ENCODE measurements around the gene REPIN1. TPM values are rescaled to one million over a fixed set of nuclear protein-coding genes. Genes with fewer than 3 reads are reported as not detected.
A peak's percentile ranks its signal among the peaks of the same experiment; 100 is the strongest.

The REPIN1 gene
- total RNA-seq, 3 donors from 2014 or later = 151 to 228 (median 202) TPM

DNA sequence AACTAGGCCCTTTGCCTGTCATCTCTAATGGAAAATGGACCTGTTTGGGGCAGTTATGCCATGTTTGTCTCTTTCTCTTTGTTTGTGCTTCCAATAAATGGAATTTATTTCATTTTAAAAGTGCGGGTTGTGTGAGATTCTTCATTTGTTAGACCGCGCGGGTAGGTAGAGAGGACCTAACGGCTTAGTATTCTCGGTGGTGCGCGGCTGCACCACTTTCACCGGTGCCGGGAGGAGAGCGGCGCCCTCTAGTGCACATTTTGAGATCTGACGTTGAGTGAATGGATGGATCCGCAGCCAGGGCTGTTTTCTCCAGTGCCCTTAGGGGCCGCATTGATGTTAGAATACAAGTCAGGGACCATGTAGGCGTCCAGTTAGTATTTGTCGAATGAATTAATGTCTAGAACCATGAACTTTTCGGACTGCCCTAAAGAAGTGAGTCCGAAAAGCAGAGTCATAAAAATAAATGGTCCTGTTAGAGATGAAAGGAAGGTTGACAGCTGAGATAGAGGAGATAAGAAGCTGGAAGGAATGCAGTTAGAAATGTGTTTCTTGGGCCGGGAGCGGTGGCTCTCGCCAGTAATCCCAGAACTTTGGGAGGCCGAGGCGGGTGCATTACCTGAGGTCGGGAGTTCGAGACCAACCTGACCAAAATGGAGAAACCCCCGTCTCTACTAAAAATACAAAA lies 52.5 kb downstream of the REPIN1 start:
- peak; percentile 78 to 95 (median 87) for DNase-seq
- no peaks in the 10 kb centered on the region for H3K36me3 ChIP-seq (ENCODE audit: low read depth)
- no peak overlapping the region for H3K4me3 ChIP-seq
- no peaks in the 10 kb centered on the region for H3K4me1 ChIP-seq (ENCODE audit: low read depth)
- no peaks in the 10 kb centered on the region for H3K9me3 ChIP-seq
- ATAC-seq = peak; percentile 99
- TF ChIP-seq, protein P1, sequence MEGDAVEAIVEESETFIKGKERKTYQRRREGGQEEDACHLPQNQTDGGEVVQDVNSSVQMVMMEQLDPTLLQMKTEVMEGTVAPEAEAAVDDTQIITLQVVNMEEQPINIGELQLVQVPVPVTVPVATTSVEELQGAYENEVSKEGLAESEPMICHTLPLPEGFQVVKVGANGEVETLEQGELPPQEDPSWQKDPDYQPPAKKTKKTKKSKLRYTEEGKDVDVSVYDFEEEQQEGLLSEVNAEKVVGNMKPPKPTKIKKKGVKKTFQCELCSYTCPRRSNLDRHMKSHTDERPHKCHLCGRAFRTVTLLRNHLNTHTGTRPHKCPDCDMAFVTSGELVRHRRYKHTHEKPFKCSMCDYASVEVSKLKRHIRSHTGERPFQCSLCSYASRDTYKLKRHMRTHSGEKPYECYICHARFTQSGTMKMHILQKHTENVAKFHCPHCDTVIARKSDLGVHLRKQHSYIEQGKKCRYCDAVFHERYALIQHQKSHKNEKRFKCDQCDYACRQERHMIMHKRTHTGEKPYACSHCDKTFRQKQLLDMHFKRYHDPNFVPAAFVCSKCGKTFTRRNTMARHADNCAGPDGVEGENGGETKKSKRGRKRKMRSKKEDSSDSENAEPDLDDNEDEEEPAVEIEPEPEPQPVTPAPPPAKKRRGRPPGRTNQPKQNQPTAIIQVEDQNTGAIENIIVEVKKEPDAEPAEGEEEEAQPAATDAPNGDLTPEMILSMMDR (IDR thresholded peaks at IDR 0.05) = peak; percentile 69
- intact Hi-C loops (cut with DNase I, micrococcal nuclease) = loop anchor here in 1 of 2 donors (5.0 kb wide), 1 partner anchor 64 kb away; no protein-coding TSS in a partner anchor

GRCh38 chr7:150421831-150422230 lies 53.2 kb downstream of the REPIN1 start:
- TF ChIP-seq, protein P1 (IDR thresholded peaks at IDR 0.05) = no peak
- ATAC-seq (no peak), DNase-seq (no peak)
- Histone ChIP-seq H3K9me3 (no peaks in the 10 kb centered on the region), H3K36me3 (ENCODE audit: low read depth) (no peaks in the 10 kb centered on the region), H3K4me3 (no peak overlapping the region), H3K4me1 (ENCODE audit: low read depth) (no peaks in the 10 kb centered on the region)
- intact Hi-C loops (cut with DNase I, micrococcal nuclease) = loop anchor here in 1 of 2 donors (5.0 kb wide), 1 partner anchor 65 kb away; no protein-coding TSS in a partner anchor

Other genes starting within 250 kb of the REPIN1 start
- 10 to 100 TPM; 11.8 to 14.5 (median 14.5) TPM for gene LRRC61, start 45.5 kb upstream of the REPIN1 start, total RNA-seq
- gene ACTR3C, start 45.3 kb upstream of the REPIN1 start, total RNA-seq = 10 to 100 TPM; 29.9 to 53.0 (median 30.2) TPM
- 100 to 1,000 TPM in 1 of 3 donors, 10 to 100 TPM in 2; 82.6 to 202 (median 98.9) TPM for gene RARRES2, start 27.2 kb upstream of the REPIN1 start, total RNA-seq
- 10 to 100 TPM; 10.9 to 11.8 (median 11.3) TPM for gene ZNF775, start 10.5 kb downstream of the REPIN1 start, total RNA-seq
- gene GIMAP8, start 81.8 kb downstream of the REPIN1 start, total RNA-seq = 1 to 10 TPM; 4.1 to 9.1 (median 5.5) TPM
- 10 to 100 TPM in 1 of 3 donors, 1 to 10 TPM in 2; 6.7 to 11.5 (median 9.8) TPM for gene GIMAP7, start 146.1 kb downstream of the REPIN1 start, total RNA-seq
- gene GIMAP4, start 198.6 kb downstream of the REPIN1 start, total RNA-seq = 10 to 100 TPM; 10.5 to 22.6 (median 18.1) TPM

Data from mucosa of descending colon (tissue), 3 donors.